GM12892 (cell line): ENCODE measurements around the gene TBC1D8B.

Experiments
- POLR2A ChIP-seq: IDR thresholded peaks from 2 replicates; pipeline ENCODE4 v1.6.1; 2011; ENCODE audit warnings: low read depth, low read length, control low read depth
- POLR2AphosphoS5 ChIP-seq: IDR thresholded peaks from 2 replicates; pipeline ENCODE4 v1.6.1; 2011; ENCODE audit warnings: low read depth, low read length, control low read depth
- TAF1 ChIP-seq: IDR thresholded peaks from 2 replicates; pipeline ENCODE4 v1.6.1; 2011; ENCODE audit warnings: low read depth, mild to moderate bottlenecking, control low read depth, low read length, borderline replicate concordance

DNA sequence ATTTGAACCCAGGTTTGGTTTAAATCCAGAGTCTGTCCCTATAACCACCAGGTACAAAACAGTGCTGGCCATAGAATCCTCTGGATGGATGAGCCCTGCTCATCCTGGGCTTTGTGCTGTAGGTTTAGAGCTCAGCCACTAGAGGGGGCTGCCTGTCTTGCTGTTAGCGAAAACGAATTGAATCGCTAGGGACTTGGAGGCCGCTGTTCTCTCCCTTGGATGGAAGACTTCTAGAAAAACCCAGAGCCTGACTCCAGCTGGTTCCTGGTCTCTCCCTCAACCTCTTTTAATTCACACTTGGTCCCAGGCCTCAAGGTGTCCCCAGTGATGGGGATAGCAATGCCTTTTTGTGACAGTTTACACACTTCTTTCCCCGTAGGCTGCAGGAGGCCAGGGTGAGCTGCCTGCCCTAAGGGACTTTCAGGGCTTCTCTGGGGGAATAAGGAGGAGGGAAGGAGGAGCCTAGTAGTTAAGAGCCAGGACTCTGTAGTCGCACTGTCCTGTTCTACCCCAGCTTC is 92.0 kb downstream of the TBC1D8B start:
- no peak for TF ChIP-seq TAF1
- TF ChIP-seq POLR2A = no peak
- no peak for TF ChIP-seq POLR2AphosphoS5
